Fibroblast of lung (primary cell): ENCODE results near the gene RUFY1. TPM values are rescaled to one million over a fixed set of nuclear protein-coding genes. Genes with fewer than 3 reads are reported as not detected.
"Not testable (repeated sequence)": the region's sequence is repeated elsewhere in the genome, so short reads cannot be mapped to it uniquely, and the experiment has no call there.

Source experiments
- DNase-seq, 2 donors: peaks; one replicate each; pipeline versions ENCODE4 v3.0.0 to v3.0.0-alpha.2; 2010; ENCODE audit warnings: low read depth in 2 of 2
- H2AFZ ChIP-seq: 2 replicates; pipeline ENCODE4 v1.5.1; 2012; ENCODE audit warnings: low read length, control low read depth, inconsistent platforms
- H3K27ac ChIP-seq: 2 replicates; pipeline ENCODE4 v1.5.1; 2011; ENCODE audit warnings: low read length, control low read depth; ENCODE audit not compliant: insufficient read depth
- H3K27me3 ChIP-seq: 2 replicates; pipeline ENCODE4 v1.5.1; 2011; ENCODE audit warnings: mild to moderate bottlenecking, low read length; ENCODE audit not compliant: control insufficient read depth, insufficient read depth
- H3K36me3 ChIP-seq: 2 replicates; pipeline ENCODE4 v1.5.1; 2011; ENCODE audit warnings: low read length; ENCODE audit not compliant: control insufficient read depth, insufficient read depth
- H3K4me1 ChIP-seq: 2 replicates; pipeline ENCODE4 v1.5.1; 2011; ENCODE audit warnings: low read length; ENCODE audit not compliant: control insufficient read depth, insufficient read depth; ENCODE audit errors: extremely low read depth
- H3K4me2 ChIP-seq: 2 replicates; pipeline ENCODE4 v1.5.1; 2011; ENCODE audit warnings: low read length, control low read depth; ENCODE audit not compliant: insufficient read depth; ENCODE audit errors: extremely low read depth
- H3K4me3 ChIP-seq, 4 experiments: fragments of 200-600 bp in 1 of 4; sonication (generic) in 1 of 4; replicated peaks in 1 of 4; 2 replicates each; pipeline ENCODE4 v1.5.1; 2011 to 2016; ENCODE audit warnings: low read length in 4 of 4, low read depth in 3 of 4, mild to moderate bottlenecking in 3 of 4, control low read depth in 2 of 4, inconsistent platforms in 1 of 4, mixed read lengths in 1 of 4; ENCODE audit not compliant: insufficient read depth in 1 of 4; ENCODE audit errors: control extremely low read depth in 1 of 4
- H3K79me2 ChIP-seq: 2 replicates; pipeline ENCODE4 v1.5.1; 2012; ENCODE audit warnings: mild to moderate bottlenecking, low read length, inconsistent platforms; ENCODE audit not compliant: control insufficient read depth, insufficient read depth
- H3K9ac ChIP-seq: 2 replicates; pipeline ENCODE4 v1.5.1; 2011; ENCODE audit warnings: mild to moderate bottlenecking, low read length, control low read depth; ENCODE audit not compliant: insufficient read depth
- H3K9me3 ChIP-seq: 2 replicates; pipeline ENCODE4 v1.5.1; 2012; ENCODE audit warnings: low read depth, low read length; ENCODE audit not compliant: control insufficient read depth, insufficient read depth
- H4K20me1 ChIP-seq: 2 replicates; pipeline ENCODE4 v1.5.1; 2011; ENCODE audit warnings: low read length; ENCODE audit not compliant: control insufficient read depth, insufficient read depth; ENCODE audit errors: extremely low read depth
- EZH2 ChIP-seq: IDR thresholded peaks from 2 replicates; pipeline ENCODE4 v1.5.1; 2012; ENCODE audit warnings: low read length, control low read depth, mild to moderate bottlenecking; ENCODE audit errors: missing control alignments
- polyA plus RNA-seq, 2 donors: library from polyadenylated mRNA; depleted of rRNA in 1 of 2; stranded (reverse) in 1 of 2; unstranded in 1 of 2; fragments of >200 nt; gene quantifications; 2 replicates each; pipeline ENCODE4 v1.2.1, GENCODE V29; 2011 to 2012; ENCODE audit warnings: missing spikeins in 1 of 2
- total RNA-seq: library from RNA; depleted of rRNA; stranded (reverse); fragments of >200 nt; gene quantifications from 2 replicates; pipeline ENCODE4 v1.2.1, GENCODE V29; 2014
- TF ChIP-seq, protein P1 (sequence below), 2 donors: IDR thresholded peaks in 1 of 2; conservative IDR thresholded peaks in 1 of 2; 1 replicate in 1 of 2; 2 replicates in 1 of 2; pipeline ENCODE4 v1.5.1; 2011 to 2012; ENCODE audit warnings: low read length in 2 of 2, control low read depth in 1 of 2, inconsistent platforms in 1 of 2, low read depth in 1 of 2, mild to moderate bottlenecking in 1 of 2

Gene RUFY1
- total and polyA plus RNA-seq, 2 donors (not counting 1 experiment from before 2014, with no cell fraction given): 32.8 to 77.8 TPM

DNA sequence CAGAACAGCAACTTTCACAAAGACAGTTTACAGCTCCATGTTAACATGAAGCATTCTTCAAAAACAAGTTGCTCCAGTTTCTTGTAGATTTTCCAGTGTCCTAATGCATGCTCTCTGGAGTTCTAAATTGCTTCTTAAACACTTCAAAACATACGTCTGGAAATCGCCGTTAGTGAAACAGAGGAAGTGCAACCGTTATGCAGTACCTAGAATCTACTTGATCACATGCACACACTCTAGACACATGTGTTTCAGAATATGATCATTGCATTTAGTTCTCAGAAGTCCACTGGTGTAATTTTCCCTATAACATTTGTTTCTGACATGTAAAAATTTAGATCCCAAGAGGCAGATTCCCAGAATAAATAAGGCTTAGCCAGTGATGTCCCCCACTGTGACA lies 41.1 kb upstream of the RUFY1 start:
- H2AFZ ChIP-seq: no peak overlapping the region
- no peaks in the 10 kb centered on the region for H4K20me1 ChIP-seq
- H3K4me2 ChIP-seq: no peak overlapping the region
- TF ChIP-seq, protein P1, sequence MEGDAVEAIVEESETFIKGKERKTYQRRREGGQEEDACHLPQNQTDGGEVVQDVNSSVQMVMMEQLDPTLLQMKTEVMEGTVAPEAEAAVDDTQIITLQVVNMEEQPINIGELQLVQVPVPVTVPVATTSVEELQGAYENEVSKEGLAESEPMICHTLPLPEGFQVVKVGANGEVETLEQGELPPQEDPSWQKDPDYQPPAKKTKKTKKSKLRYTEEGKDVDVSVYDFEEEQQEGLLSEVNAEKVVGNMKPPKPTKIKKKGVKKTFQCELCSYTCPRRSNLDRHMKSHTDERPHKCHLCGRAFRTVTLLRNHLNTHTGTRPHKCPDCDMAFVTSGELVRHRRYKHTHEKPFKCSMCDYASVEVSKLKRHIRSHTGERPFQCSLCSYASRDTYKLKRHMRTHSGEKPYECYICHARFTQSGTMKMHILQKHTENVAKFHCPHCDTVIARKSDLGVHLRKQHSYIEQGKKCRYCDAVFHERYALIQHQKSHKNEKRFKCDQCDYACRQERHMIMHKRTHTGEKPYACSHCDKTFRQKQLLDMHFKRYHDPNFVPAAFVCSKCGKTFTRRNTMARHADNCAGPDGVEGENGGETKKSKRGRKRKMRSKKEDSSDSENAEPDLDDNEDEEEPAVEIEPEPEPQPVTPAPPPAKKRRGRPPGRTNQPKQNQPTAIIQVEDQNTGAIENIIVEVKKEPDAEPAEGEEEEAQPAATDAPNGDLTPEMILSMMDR (conservative IDR thresholded peaks at IDR 0.05 in 1 of 2, IDR thresholded peaks at IDR 0.05 in 1 of 2; ENCODE audit: low read depth in 1 of 2, low read length in 2 of 2): no peak
- H3K27ac ChIP-seq: no peak overlapping the region
- H3K9ac ChIP-seq: no peak overlapping the region
- no peaks in the 10 kb centered on the region for H3K27me3 ChIP-seq
- no peak for DNase-seq
- H3K79me2 ChIP-seq: no peaks in the 10 kb centered on the region
- H3K9me3 ChIP-seq: no peaks in the 10 kb centered on the region
- H3K4me1 ChIP-seq: no peaks in the 10 kb centered on the region
- no peaks in the 10 kb centered on the region for H3K36me3 ChIP-seq
- no peak overlapping the region for H3K4me3 ChIP-seq

GRCh38 chr5:179509845-179510244 lies 40.5 kb upstream of the RUFY1 start:
- Histone ChIP-seq H3K36me3 (no peaks in the 10 kb centered on the region), H3K4me1 (no peaks in the 10 kb centered on the region), H2AFZ (no peak overlapping the region), H3K4me3 (no peak overlapping the region), H3K9ac (no peak overlapping the region), H3K4me2 (no peak overlapping the region), H3K9me3 (no peaks in the 10 kb centered on the region), H3K27ac (no peak overlapping the region), H3K27me3 (no peaks in the 10 kb centered on the region), H4K20me1 (no peaks in the 10 kb centered on the region), H3K79me2 (no peaks in the 10 kb centered on the region)
- no peak for TF ChIP-seq EZH2
- TF ChIP-seq, protein P1 (conservative IDR thresholded peaks at IDR 0.05 in 1 of 2, IDR thresholded peaks at IDR 0.05 in 1 of 2; ENCODE audit: low read depth in 1 of 2, low read length in 2 of 2): no peak
- no peak for DNase-seq

GRCh38 chr5:179512452-179513000 lies 37.8 kb upstream of the RUFY1 start:
- H3K27ac ChIP-seq: no peak overlapping the region
- H3K27me3 ChIP-seq: peaks cover 3% of the 10 kb centered on the region
- no peaks in the 10 kb centered on the region for H4K20me1 ChIP-seq
- no peak for DNase-seq
- H3K9me3 ChIP-seq: no peaks in the 10 kb centered on the region
- no peaks in the 10 kb centered on the region for H3K79me2 ChIP-seq
- TF ChIP-seq, protein P1 (conservative IDR thresholded peaks at IDR 0.05 in 1 of 2, IDR thresholded peaks at IDR 0.05 in 1 of 2; ENCODE audit: low read depth in 1 of 2, low read length in 2 of 2): no peak
- TF ChIP-seq EZH2: no peak
- no peak overlapping the region for H2AFZ ChIP-seq
- no peaks in the 10 kb centered on the region for H3K4me1 ChIP-seq
- no peak overlapping the region for H3K9ac ChIP-seq
- no peak overlapping the region for H3K4me3 ChIP-seq
- H3K36me3 ChIP-seq: no peaks in the 10 kb centered on the region
- H3K4me2 ChIP-seq: no peak overlapping the region

GRCh38 chr5:179515501-179515900 lies 34.9 kb upstream of the RUFY1 start:
- H3K9ac ChIP-seq, H3K36me3 ChIP-seq, H3K4me2 ChIP-seq, H3K27me3 ChIP-seq, H3K4me3 ChIP-seq, H3K79me2 ChIP-seq, H3K4me1 ChIP-seq, H4K20me1 ChIP-seq, H2AFZ ChIP-seq, H3K9me3 ChIP-seq, H3K27ac ChIP-seq, DNase-seq: not testable (repeated sequence)
